B cell (primary cell): ENCODE data around the gene PAPPA.

Experiments
- EZH2 ChIP-seq: IDR thresholded peaks from 2 replicates; pipeline ENCODE4 v1.6.1; 2012; ENCODE audit warnings: borderline replicate concordance, low read depth, mild to moderate bottlenecking, moderate library complexity, low read length; ENCODE audit not compliant: insufficient read depth, poor library complexity, severe bottlenecking
- TF ChIP-seq, protein P1 (sequence below): fragments of 200-600 bp; IDR thresholded peaks from one replicate; pipeline ENCODE4 v1.8.0; 2022; ENCODE audit warnings: antibody characterized with exemption, mild to moderate bottlenecking

DNA sequence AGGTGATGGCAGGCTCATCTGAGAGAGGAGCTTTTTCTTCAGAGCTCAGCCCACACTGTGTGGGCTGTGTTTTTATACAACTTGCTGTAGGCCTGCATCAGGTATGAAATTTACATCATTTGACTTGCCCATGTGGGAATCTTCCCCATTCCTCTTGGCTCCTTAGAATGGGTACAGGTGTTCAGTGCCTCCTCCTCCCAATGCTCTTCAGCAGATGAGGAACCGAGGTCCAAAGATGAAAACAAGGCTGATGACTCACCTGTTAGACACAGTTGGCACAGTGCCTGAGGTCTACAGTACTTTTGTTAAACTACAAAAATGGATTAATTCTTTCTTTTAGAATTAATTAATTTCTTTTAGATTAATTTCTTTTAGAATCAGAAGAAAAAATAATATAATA, 20.8 kb downstream of the PAPPA start:
- TF ChIP-seq, protein P1, sequence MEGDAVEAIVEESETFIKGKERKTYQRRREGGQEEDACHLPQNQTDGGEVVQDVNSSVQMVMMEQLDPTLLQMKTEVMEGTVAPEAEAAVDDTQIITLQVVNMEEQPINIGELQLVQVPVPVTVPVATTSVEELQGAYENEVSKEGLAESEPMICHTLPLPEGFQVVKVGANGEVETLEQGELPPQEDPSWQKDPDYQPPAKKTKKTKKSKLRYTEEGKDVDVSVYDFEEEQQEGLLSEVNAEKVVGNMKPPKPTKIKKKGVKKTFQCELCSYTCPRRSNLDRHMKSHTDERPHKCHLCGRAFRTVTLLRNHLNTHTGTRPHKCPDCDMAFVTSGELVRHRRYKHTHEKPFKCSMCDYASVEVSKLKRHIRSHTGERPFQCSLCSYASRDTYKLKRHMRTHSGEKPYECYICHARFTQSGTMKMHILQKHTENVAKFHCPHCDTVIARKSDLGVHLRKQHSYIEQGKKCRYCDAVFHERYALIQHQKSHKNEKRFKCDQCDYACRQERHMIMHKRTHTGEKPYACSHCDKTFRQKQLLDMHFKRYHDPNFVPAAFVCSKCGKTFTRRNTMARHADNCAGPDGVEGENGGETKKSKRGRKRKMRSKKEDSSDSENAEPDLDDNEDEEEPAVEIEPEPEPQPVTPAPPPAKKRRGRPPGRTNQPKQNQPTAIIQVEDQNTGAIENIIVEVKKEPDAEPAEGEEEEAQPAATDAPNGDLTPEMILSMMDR, result no peak
- TF ChIP-seq EZH2, result no peak
